Osteocyte (in vitro differentiated cells): ENCODE data around the gene C18orf32. TPM values are rescaled to one million over a fixed set of nuclear protein-coding genes. Genes with fewer than 3 reads are reported as not detected.

Experiments used
- DNase-seq: peaks from one replicate; pipeline ENCODE4 v3.0.0; 2021; ENCODE audit warnings: mixed read lengths; ENCODE audit not compliant: unreplicated experiment; ENCODE audit errors: extremely low spot score
- H3K27ac Mint-ChIP-seq: one replicate; pipeline ENCODE4 v1.8.0; 2021; ENCODE audit warnings: mild to moderate bottlenecking, mixed read lengths; ENCODE audit not compliant: unreplicated experiment
- H3K27me3 Mint-ChIP-seq: one replicate; pipeline ENCODE4 v1.8.0; 2021; ENCODE audit warnings: mixed read lengths; ENCODE audit not compliant: unreplicated experiment
- H3K36me3 Mint-ChIP-seq: one replicate; pipeline ENCODE4 v1.8.0; 2021; ENCODE audit warnings: mixed read lengths; ENCODE audit not compliant: unreplicated experiment
- H3K4me1 Mint-ChIP-seq: one replicate; pipeline ENCODE4 v1.8.0; 2021; ENCODE audit warnings: mixed read lengths; ENCODE audit not compliant: unreplicated experiment
- H3K4me3 Mint-ChIP-seq: one replicate; pipeline ENCODE4 v1.8.0; 2021; ENCODE audit warnings: mild to moderate bottlenecking, moderate library complexity, mixed read lengths; ENCODE audit not compliant: unreplicated experiment
- H3K9me3 Mint-ChIP-seq: one replicate; pipeline ENCODE4 v1.8.0; 2021; ENCODE audit warnings: mixed read lengths; ENCODE audit not compliant: unreplicated experiment
- total RNA-seq: library from RNA; stranded (reverse); gene quantifications from 2 replicates; pipeline ENCODE4 v1.2.1, GENCODE V29; 2021
- TF ChIP-seq, protein P1 (sequence below): fragments of 200-600 bp; sonication (generic); IDR thresholded peaks from 2 replicates; pipeline ENCODE4 v1.5.0; 2021; ENCODE audit warnings: antibody characterized with exemption, mild to moderate bottlenecking, moderate library complexity

Gene C18orf32
- total RNA-seq, 1 donor from 2014 or later = 47.8 TPM

DNA sequence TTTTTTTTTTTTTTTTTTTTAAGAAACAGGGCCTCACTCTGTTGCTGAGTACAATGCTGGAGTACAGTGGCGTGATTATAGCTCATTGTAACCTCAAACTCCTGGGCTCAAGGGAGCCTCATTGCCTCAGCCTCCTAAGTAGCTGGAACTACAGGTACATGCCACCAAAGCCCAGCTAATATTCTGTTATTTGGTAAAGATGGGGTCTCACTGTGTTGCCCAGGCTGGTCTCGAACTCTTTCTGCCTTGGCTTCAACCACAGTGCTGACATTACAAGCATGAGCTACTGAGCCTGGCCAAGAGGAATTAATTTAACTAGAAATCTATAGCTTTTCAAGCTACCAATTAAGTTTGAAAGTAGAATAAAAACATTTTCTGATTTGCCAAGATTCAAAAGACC, 54.4 kb downstream of the C18orf32 start:
- DNase-seq = no peak
- H3K27ac Mint-ChIP-seq = no peak overlapping the region
- H3K27me3 Mint-ChIP-seq = no peaks in the 10 kb centered on the region
- TF ChIP-seq, protein P1, sequence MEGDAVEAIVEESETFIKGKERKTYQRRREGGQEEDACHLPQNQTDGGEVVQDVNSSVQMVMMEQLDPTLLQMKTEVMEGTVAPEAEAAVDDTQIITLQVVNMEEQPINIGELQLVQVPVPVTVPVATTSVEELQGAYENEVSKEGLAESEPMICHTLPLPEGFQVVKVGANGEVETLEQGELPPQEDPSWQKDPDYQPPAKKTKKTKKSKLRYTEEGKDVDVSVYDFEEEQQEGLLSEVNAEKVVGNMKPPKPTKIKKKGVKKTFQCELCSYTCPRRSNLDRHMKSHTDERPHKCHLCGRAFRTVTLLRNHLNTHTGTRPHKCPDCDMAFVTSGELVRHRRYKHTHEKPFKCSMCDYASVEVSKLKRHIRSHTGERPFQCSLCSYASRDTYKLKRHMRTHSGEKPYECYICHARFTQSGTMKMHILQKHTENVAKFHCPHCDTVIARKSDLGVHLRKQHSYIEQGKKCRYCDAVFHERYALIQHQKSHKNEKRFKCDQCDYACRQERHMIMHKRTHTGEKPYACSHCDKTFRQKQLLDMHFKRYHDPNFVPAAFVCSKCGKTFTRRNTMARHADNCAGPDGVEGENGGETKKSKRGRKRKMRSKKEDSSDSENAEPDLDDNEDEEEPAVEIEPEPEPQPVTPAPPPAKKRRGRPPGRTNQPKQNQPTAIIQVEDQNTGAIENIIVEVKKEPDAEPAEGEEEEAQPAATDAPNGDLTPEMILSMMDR = no peak
- peaks cover 12% of the 10 kb centered on the region for H3K36me3 Mint-ChIP-seq
- H3K4me1 Mint-ChIP-seq = no peaks in the 10 kb centered on the region
- no peak overlapping the region for H3K4me3 Mint-ChIP-seq
- no peaks in the 10 kb centered on the region for H3K9me3 Mint-ChIP-seq

DNA sequence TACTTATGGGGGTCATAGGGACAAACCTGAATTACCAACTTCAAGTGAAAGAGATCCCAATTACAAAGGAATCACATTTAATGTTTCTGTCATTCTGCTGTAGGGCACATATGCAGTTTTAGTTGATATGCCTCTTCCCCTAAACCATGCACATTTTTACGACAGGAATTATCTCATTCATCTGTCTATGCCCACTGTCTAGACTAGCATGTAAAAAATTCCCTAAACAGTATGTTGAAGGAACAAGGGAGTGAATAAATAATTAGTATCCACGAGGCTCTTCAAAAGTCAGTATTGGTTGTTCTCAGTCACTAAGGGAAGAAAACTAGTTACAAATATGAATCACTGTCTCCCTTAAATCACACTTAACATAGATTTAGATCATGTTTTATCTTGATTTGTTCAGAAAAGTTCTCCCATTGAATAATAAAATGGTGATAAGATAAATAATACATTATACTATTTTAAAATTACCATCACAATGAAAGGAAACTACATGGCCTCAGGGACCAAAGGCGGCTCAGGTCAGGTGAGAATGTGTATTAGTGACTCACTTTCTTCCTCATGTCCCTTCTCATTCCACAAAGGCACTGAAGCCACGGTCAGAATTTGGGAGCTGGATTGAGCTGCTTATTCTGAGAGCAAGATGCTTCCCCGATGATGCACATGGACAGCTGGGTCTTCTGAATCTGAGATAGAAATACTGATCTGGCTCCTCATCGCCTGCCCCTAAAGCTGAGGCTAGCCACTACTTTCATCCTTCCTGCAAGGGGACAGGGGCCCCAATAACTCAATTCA, 55.7 kb downstream of the C18orf32 start:
- Mint-ChIP-seq H3K27me3 (no peaks in the 10 kb centered on the region), H3K36me3 (peaks cover 13% of the 10 kb centered on the region), H3K4me1 (no peaks in the 10 kb centered on the region), H3K9me3 (no peaks in the 10 kb centered on the region), H3K4me3 (no peak overlapping the region), H3K27ac (no peak overlapping the region)
- TF ChIP-seq, protein P1 = no peak
- no peak for DNase-seq

Other genes with a start within 250 kb of the C18orf32 start
- 84.6 and 85.6 TPM in 2 replicates for gene DYM, start 26.6 kb downstream of the C18orf32 start, total RNA-seq
- 1,438 and 1,511 TPM in 2 replicates for gene RPL17, start 5.2 kb upstream of the C18orf32 start, total RNA-seq
- gene LIPG, start 74.8 kb upstream of the C18orf32 start, total RNA-seq = not detected in 2 replicates